Esophagus (tissue), 2 donors: ENCODE measurements around the gene WDR62. TPM values are rescaled to one million over a fixed set of nuclear protein-coding genes. Genes with fewer than 3 reads are reported as not detected.

ENCODE experiments used
- H3K27ac ChIP-seq, 2 donors: one replicate each; pipeline ENCODE4 v1.5.1; 2013; ENCODE audit warnings: low read depth in 2 of 2, mild to moderate bottlenecking in 2 of 2, inconsistent platforms in 1 of 2, low read length in 1 of 2, moderate library complexity in 1 of 2
- H3K27me3 ChIP-seq, 2 donors: one replicate each; pipeline ENCODE4 v1.6.1; 2013; ENCODE audit warnings: low read length in 2 of 2, control low read depth in 1 of 2, mild to moderate bottlenecking in 1 of 2; ENCODE audit not compliant: insufficient read depth in 2 of 2, control insufficient read depth in 1 of 2
- H3K36me3 ChIP-seq, 2 donors: one replicate each; pipeline ENCODE4 v1.6.1; 2013; ENCODE audit warnings: low read length in 1 of 2; ENCODE audit not compliant: control insufficient read depth in 2 of 2, insufficient read depth in 2 of 2
- H3K4me1 ChIP-seq, 2 donors: one replicate each; pipeline ENCODE4 v1.6.1; 2013; ENCODE audit warnings: low read length in 1 of 2; ENCODE audit not compliant: control insufficient read depth in 2 of 2, insufficient read depth in 2 of 2
- H3K4me3 ChIP-seq, 2 donors: one replicate each; pipeline ENCODE4 v1.5.1; 2013; ENCODE audit warnings: low read length in 2 of 2, mild to moderate bottlenecking in 2 of 2, low read depth in 1 of 2, moderate library complexity in 1 of 2
- H3K9me3 ChIP-seq, 2 donors: one replicate each; pipeline ENCODE4 v1.6.1; 2013; ENCODE audit warnings: mild to moderate bottlenecking in 2 of 2, low read depth in 1 of 2, low read length in 1 of 2, moderate library complexity in 1 of 2; ENCODE audit not compliant: control insufficient read depth in 2 of 2, insufficient read depth in 1 of 2
- WGBS, 2 donors: extraction: QIAGEN DNeasy Blood & Tissue Kit; methylation state at CpG; one replicate each; pipeline ENCODE4 v1.1.7; 2013; 5-methylcytosine and 5-hydroxymethylcytosine counted together
- polyA plus RNA-seq, 2 donors: library from polyadenylated mRNA; stranded (reverse); fragments of 200-250 nt; gene quantifications; one replicate each; pipeline ENCODE4 v1.2.3, GENCODE V29; 2013
- donor health status: healthy with polysubstance abuse.
- donor health status: Bipolar disorder and iron deficiency.

Gene WDR62
- polyA plus RNA-seq, 2 donors, result 2.1 to 2.7 TPM

GRCh38 chr19:36019061-36019670 lies 35.5 kb upstream of the WDR62 start:
- H3K4me3 ChIP-seq, result no peak overlapping the region
- peaks cover 0 to 5% of the 10 kb centered on the region in 2 donors for H3K4me1 ChIP-seq
- no peaks in the 10 kb centered on the region for H3K27me3 ChIP-seq
- peaks cover 0 to 11% of the 10 kb centered on the region in 2 donors for H3K36me3 ChIP-seq
- H3K9me3 ChIP-seq, result no peaks in the 10 kb centered on the region
- no peak overlapping the region for H3K27ac ChIP-seq
- WGBS, 2 donors, result 89 to 94% methylated on average over 22 of the region's 22 CpGs

GRCh38 chr19:36023432-36023831 lies 31.3 kb upstream of the WDR62 start:
- Histone ChIP-seq H3K36me3 (peaks cover 3 to 16% of the 10 kb centered on the region in 2 donors), H3K4me1 (no peaks in the 10 kb centered on the region), H3K27me3 (no peaks in the 10 kb centered on the region), H3K27ac (no peak overlapping the region), H3K9me3 (no peaks in the 10 kb centered on the region), H3K4me3 (no peak overlapping the region)
- 94 to 95% methylated on average over 5 of the region's 5 CpGs for WGBS, 2 donors

- Histone ChIP-seq H3K27me3 (no peaks in the 10 kb centered on the region), H3K4me1 (no peaks in the 10 kb centered on the region), H3K4me3 (no peak overlapping the region), H3K9me3 (no peaks in the 10 kb centered on the region), H3K36me3 (peaks cover 3 to 13% of the 10 kb centered on the region in 2 donors), H3K27ac (no peak overlapping the region)
- 69 to 75% methylated on average over 1 of the region's 1 CpG for WGBS, 2 donors
Measured at GRCh38 chr19:36025541-36025940, 29.2 kb upstream of the WDR62 start.

- no peaks in the 10 kb centered on the region for H3K4me1 ChIP-seq
- H3K4me3 ChIP-seq, result no peak overlapping the region
- WGBS, 2 donors, result 92 to 95% methylated on average over 39 to 49 of the region's 49 CpGs
- no peak overlapping the region for H3K27ac ChIP-seq
- H3K9me3 ChIP-seq, result no peaks in the 10 kb centered on the region
- H3K36me3 ChIP-seq, result peaks cover 3 to 15% of the 10 kb centered on the region in 2 donors
- H3K27me3 ChIP-seq, result no peaks in the 10 kb centered on the region
Measured at GRCh38 chr19:36026091-36026876, 28.4 kb upstream of the WDR62 start.

- Histone ChIP-seq H3K4me3 (no peak overlapping the region), H3K9me3 (no peaks in the 10 kb centered on the region), H3K27ac (no peak overlapping the region), H3K27me3 (no peaks in the 10 kb centered on the region), H3K4me1 (peaks cover 0 to 3% of the 10 kb centered on the region in 2 donors), H3K36me3 (peaks cover 3 to 15% of the 10 kb centered on the region in 2 donors)
- WGBS, 2 donors, result 95% methylated on average over 6 of the region's 6 CpGs
Measured at GRCh38 chr19:36027696-36028095, 27.0 kb upstream of the WDR62 start.

GRCh38 chr19:36028313-36029041 lies 26.2 kb upstream of the WDR62 start:
- Histone ChIP-seq H3K4me3 (no peak overlapping the region), H3K9me3 (no peaks in the 10 kb centered on the region), H3K4me1 (peaks cover 2 to 4% of the 10 kb centered on the region in 2 donors), H3K27me3 (no peaks in the 10 kb centered on the region), H3K27ac (no peak overlapping the region), H3K36me3 (peaks cover 3 to 15% of the 10 kb centered on the region in 2 donors)
- WGBS, 2 donors, result 83% methylated on average over 10 of the region's 10 CpGs

- peaks cover 2 to 4% of the 10 kb centered on the region in 2 donors for H3K4me1 ChIP-seq
- H3K4me3 ChIP-seq, result no peak overlapping the region
- peaks cover 0 to 17% of the 10 kb centered on the region in 2 donors for H3K36me3 ChIP-seq
- 71 to 82% methylated on average over 8 of the region's 8 CpGs for WGBS, 2 donors
- H3K27ac ChIP-seq, result no peak overlapping the region
- H3K9me3 ChIP-seq, result no peaks in the 10 kb centered on the region
- no peaks in the 10 kb centered on the region for H3K27me3 ChIP-seq
Measured at GRCh38 chr19:36030264-36031148, 24.2 kb upstream of the WDR62 start.

- H3K4me1 ChIP-seq, result peaks cover 2 to 4% of the 10 kb centered on the region in 2 donors
- no peaks in the 10 kb centered on the region for H3K27me3 ChIP-seq
- H3K4me3 ChIP-seq, result no peak overlapping the region
- no peak overlapping the region for H3K27ac ChIP-seq
- WGBS, 2 donors, result 77 to 87% methylated on average over 6 of the region's 6 CpGs
- no peaks in the 10 kb centered on the region for H3K9me3 ChIP-seq
- H3K36me3 ChIP-seq, result peaks cover 0 to 17% of the 10 kb centered on the region in 2 donors
Measured at GRCh38 chr19:36031308-36031707, 23.4 kb upstream of the WDR62 start.
